ENCODE data around the gene TNFSF8. TPM values are rescaled to one million over a fixed set of nuclear protein-coding genes. Genes with fewer than 3 reads are reported as not detected.

TNFSF8 gene
- polyA plus RNA-seq, 1 experiment, result not detected

DNA sequence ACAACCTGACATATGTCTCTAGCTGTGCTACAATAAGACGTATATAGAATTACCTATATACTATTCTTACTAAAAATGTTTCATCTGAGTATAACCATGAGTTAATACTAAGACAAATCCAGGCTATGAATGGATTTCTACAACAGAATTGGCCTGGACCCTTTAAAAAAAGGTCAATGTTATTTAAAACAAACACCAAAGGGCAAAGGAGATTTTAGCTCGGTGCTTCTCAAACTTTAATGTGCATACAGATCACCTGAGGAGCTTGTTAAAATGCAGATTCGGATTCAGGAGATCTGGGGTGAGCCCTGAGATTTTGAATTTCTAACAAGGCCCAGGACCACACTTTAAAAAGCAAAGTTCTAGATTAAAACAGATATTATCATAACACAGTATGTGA lies 6.5 kb downstream of the TNFSF8 start:
- ChIA-PET POLR2A (no interaction called here), CTCF (interaction anchor here (0.6 to 2.1 kb wide), 3 partner anchors 10 to 31 kb away, joined by 3 to 9 read pairs (median 3); no protein-coding TSS in a partner anchor)
- H3K36me3 ChIP-seq (ENCODE audit: control insufficient read depth, insufficient read depth, low read length), result no peaks in the 10 kb centered on the region
- TF ChIP-seq, protein P1, sequence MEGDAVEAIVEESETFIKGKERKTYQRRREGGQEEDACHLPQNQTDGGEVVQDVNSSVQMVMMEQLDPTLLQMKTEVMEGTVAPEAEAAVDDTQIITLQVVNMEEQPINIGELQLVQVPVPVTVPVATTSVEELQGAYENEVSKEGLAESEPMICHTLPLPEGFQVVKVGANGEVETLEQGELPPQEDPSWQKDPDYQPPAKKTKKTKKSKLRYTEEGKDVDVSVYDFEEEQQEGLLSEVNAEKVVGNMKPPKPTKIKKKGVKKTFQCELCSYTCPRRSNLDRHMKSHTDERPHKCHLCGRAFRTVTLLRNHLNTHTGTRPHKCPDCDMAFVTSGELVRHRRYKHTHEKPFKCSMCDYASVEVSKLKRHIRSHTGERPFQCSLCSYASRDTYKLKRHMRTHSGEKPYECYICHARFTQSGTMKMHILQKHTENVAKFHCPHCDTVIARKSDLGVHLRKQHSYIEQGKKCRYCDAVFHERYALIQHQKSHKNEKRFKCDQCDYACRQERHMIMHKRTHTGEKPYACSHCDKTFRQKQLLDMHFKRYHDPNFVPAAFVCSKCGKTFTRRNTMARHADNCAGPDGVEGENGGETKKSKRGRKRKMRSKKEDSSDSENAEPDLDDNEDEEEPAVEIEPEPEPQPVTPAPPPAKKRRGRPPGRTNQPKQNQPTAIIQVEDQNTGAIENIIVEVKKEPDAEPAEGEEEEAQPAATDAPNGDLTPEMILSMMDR (IDR thresholded peaks at IDR 0.05; ENCODE audit: insufficient read depth, low read depth, low read length), result no peak
- no peak overlapping the region for H3K4me3 ChIP-seq (ENCODE audit: low read depth, low read length)
- no peak for DNase-seq (ENCODE audit: low read depth)
- H3K27me3 ChIP-seq (ENCODE audit: control insufficient read depth, insufficient read depth, low read length), result peaks cover 21% of the 10 kb centered on the region

DNA sequence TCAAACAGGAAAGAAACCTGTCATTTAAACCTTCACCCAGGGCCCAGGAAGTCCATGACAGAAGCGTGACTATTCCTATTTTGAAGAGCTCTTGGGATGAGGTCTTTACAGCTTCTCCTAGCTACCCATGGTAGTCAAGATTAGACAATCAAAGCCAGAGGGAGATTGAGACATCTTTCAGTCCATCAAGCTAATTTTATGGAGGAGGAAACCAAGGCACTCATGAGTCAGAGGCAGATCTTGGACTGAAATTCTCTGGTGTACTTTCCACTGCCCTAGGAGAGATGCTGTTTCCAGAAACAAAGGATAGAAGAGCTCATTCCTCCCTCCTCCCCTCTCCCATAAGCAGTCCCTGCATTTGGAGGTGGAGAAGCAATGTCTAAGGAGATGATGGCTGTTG lies 9.2 kb downstream of the TNFSF8 start:
- CTCF ChIA-PET, result interaction anchor here (1.2 to 3.0 kb wide), 5 partner anchors 10 to 240 kb away, joined by 3 to 14 read pairs (median 6); partner anchors contain the start of gene TEX48
- TF ChIP-seq, protein P1 (IDR thresholded peaks at IDR 0.05; ENCODE audit: insufficient read depth, low read depth, low read length), result no peak
- Histone ChIP-seq H3K27me3 (ENCODE audit: control insufficient read depth, insufficient read depth, low read length) (peaks cover 17% of the 10 kb centered on the region), H3K4me3 (ENCODE audit: low read depth, low read length) (no peak overlapping the region), H3K36me3 (ENCODE audit: control insufficient read depth, insufficient read depth, low read length) (no peaks in the 10 kb centered on the region)
- DNase-seq (ENCODE audit: low read depth), result no peak
- POLR2A ChIA-PET, result no interaction called here

DNA sequence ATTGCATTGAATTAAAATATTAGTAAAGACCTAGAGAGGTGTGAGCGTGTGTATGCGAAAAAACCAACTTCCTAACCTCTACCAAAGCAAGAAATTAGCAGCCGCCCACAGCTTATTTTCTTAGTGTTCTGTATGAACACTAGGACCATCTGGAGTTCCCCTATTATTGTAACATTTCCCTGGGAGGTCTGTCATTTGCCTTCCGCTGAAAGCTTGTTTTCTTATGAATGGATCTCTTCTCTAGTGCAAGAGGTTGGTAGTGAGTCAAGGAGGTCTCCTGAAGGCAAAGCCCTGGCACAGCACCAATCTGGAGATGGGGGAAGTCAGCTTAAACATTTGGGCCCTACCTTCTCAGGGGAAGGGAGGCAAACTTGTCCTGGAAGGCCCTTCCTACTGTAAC lies 10.8 kb downstream of the TNFSF8 start:
- no peak for DNase-seq (ENCODE audit: low read depth)
- Histone ChIP-seq H3K4me3 (ENCODE audit: low read depth, low read length) (no peak overlapping the region), H3K36me3 (ENCODE audit: control insufficient read depth, insufficient read depth, low read length) (no peaks in the 10 kb centered on the region), H3K27me3 (ENCODE audit: control insufficient read depth, insufficient read depth, low read length) (peaks cover 10% of the 10 kb centered on the region)
- ChIA-PET CTCF (interaction anchor here (1.0 to 3.0 kb wide), 4 partner anchors 10 to 238 kb away, joined by 3 to 14 read pairs (median 4); partner anchors contain the start of gene TEX48), POLR2A (no interaction called here)
- TF ChIP-seq, protein P1 (IDR thresholded peaks at IDR 0.05; ENCODE audit: insufficient read depth, low read depth, low read length), result no peak

DNA sequence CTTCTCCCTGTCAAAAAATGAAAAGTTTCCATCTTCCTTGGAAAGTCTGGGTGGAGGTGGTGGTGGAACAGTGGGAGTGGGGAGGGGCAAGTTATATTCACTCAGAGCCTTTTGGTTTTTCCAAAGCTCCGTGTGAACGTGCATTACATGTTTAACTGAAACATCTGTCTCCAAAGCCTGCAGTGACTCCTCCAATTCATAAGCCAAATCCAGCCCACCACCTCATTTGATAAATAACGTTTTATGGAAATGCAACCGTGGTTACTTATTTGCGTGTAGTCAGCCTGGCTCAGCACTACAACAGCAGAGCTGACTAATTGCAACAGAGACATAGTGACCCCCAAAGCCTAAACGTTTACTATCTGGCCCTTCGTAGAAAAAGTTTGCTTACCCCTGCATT lies 13.9 kb downstream of the TNFSF8 start:
- Histone ChIP-seq H3K27me3 (ENCODE audit: control insufficient read depth, insufficient read depth, low read length) (peaks cover 3% of the 10 kb centered on the region), H3K4me3 (ENCODE audit: low read depth, low read length) (no peak overlapping the region), H3K36me3 (ENCODE audit: control insufficient read depth, insufficient read depth, low read length) (no peaks in the 10 kb centered on the region)
- DNase-seq (ENCODE audit: low read depth), result no peak
- ChIA-PET CTCF (interaction anchor here (1.5 kb wide), 1 partner anchor 234 kb away, joined by 6 read pairs; the partner anchor contains the start of gene TEX48), POLR2A (no interaction called here)
- TF ChIP-seq, protein P1 (IDR thresholded peaks at IDR 0.05; ENCODE audit: insufficient read depth, low read depth, low read length), result no peak

DNA sequence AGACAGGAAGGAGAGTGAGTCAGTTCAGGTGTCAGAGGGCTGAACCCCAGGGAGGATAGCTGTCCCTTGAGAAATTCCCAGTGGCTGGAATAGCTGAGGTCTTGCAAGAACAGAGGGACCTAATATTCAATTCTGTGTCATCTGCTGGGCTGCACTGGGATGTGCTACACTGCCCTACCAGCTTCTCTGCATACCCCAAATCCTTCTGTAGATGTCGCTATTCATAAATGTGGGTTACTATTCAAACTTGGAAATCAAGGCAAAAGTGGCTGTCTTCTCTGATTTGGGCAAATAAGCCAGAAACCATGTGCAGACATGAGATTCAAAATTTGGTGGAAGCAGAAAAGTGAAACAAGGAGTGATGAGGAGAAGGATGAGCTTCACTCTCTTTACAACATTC lies 16.3 kb downstream of the TNFSF8 start:
- no peak for DNase-seq (ENCODE audit: low read depth)
- POLR2A ChIA-PET, result no interaction called here
- CTCF ChIA-PET, result interaction anchor here (0.8 to 11.8 kb wide), 10 partner anchors 8 to 251 kb away, joined by 3 to 195 read pairs (median 4); partner anchors contain the start of gene TEX48

More for the DNA sequence above, 16.3 kb downstream of the TNFSF8 start:
- no peak overlapping the region for H3K4me3 ChIP-seq (ENCODE audit: low read depth, low read length)
- H3K27me3 ChIP-seq (ENCODE audit: control insufficient read depth, insufficient read depth, low read length), result peaks cover 3% of the 10 kb centered on the region
- TF ChIP-seq, protein P1 (IDR thresholded peaks at IDR 0.05; ENCODE audit: insufficient read depth, low read depth, low read length), result peak; percentile 28; the same call in 1 of the 2 replicates
- H3K36me3 ChIP-seq (ENCODE audit: control insufficient read depth, insufficient read depth, low read length), result no peaks in the 10 kb centered on the region

Measured in BJ (cell line).